Stomach (tissue), 9 donors: Measurements from ENCODE around the gene BCO1. TPM values are rescaled to one million over a fixed set of nuclear protein-coding genes. Genes with fewer than 3 reads are reported as not detected.
A peak's percentile ranks its signal among the peaks of the same experiment; 100 is the strongest.

Source experiments
- DNase-seq, 2 donors: peaks; one replicate each; pipeline versions ENCODE4 v3.0.0 to v3.0.0-alpha.2; 2013 to 2019
- H3K27ac ChIP-seq, 5 donors: fragments of 200-600 bp in 4 of 5; sonication (generic) in 4 of 5; one replicate each; pipeline ENCODE4 v1.5.1; 2013 to 2019; ENCODE audit warnings: mild to moderate bottlenecking in 1 of 5, moderate library complexity in 1 of 5
- H3K27me3 ChIP-seq, 3 donors: fragments of 200-600 bp; sonication (generic); one replicate each; pipeline ENCODE4 v1.5.1; 2017 to 2019; ENCODE audit warnings: mixed run types in 1 of 3
- H3K36me3 ChIP-seq, 4 donors: fragments of 200-600 bp; sonication (generic); 1 replicate in 3 of 4; 2 replicates in 1 of 4; pipeline ENCODE4 v1.5.1; 2016 to 2019
- H3K4me1 ChIP-seq, 4 donors: fragments of 200-600 bp; sonication (generic); one replicate each; pipeline ENCODE4 v1.5.1; 2016 to 2019
- H3K4me3 ChIP-seq, 4 donors: fragments of 200-600 bp; sonication (generic) in 3 of 4; one replicate each; pipeline ENCODE4 v1.5.1; 2016 to 2019; ENCODE audit warnings: mild to moderate bottlenecking in 1 of 4
- H3K9me3 ChIP-seq, 4 donors: fragments of 200-600 bp; sonication (generic); one replicate each; pipeline ENCODE4 v1.5.1; 2016 to 2019
- EP300 ChIP-seq: sonication (generic); formaldehyde crosslinking; IDR thresholded peaks from one replicate; pipeline ENCODE4 v1.6.1; 2017; ENCODE audit warnings: antibody characterized with exemption
- POLR2A ChIP-seq, 4 donors: fragments of 450-650 bp; IDR thresholded peaks; one replicate each; pipeline ENCODE4 v1.6.1; 2016; ENCODE audit warnings: antibody characterized with exemption in 4 of 4, control low read depth in 2 of 4, mild to moderate bottlenecking in 1 of 4, moderate library complexity in 1 of 4
- POLR2AphosphoS5 ChIP-seq, 3 donors: sonication (generic); formaldehyde crosslinking; IDR thresholded peaks; one replicate each; pipeline ENCODE4 v1.6.1; 2016; ENCODE audit warnings: antibody characterized with exemption in 3 of 3
- WGBS, 5 donors: extraction: QIAGEN DNeasy Blood & Tissue Kit in 3 of 5; methylation state at CpG; one replicate each; pipeline versions ENCODE4 v1.1.5 to v1.1.7; 2013 to 2018; 5-methylcytosine and 5-hydroxymethylcytosine counted together
- intact Hi-C: fragments of 100-400 bp; cut with DNase I; formaldehyde crosslinking; loops from one replicate; pipeline ENCODE4 v1.15.1; 2023; ENCODE audit warnings: low total_unique reads
- polyA plus RNA-seq, 3 donors: library from polyadenylated mRNA; stranded (reverse); fragments of 200-250 nt; gene quantifications; one replicate each; pipeline ENCODE4 v1.2.3, GENCODE V29; 2013
- total RNA-seq, 5 donors: library from RNA; depleted of rRNA; stranded (reverse); fragments of >200 nt; gene quantifications; one replicate each; pipeline versions ENCODE4 v1.1.0 to v1.2.3, GENCODE V29; 2014 to 2016
- TF ChIP-seq, protein P1 (sequence below), 7 experiments: fragments of 450-650 bp in 4 of 7; fragments of 200-600 bp in 3 of 7; sonication (generic) in 3 of 7; IDR thresholded peaks; one replicate each; pipeline ENCODE4 v1.5.1; 2016 to 2019; ENCODE audit warnings: antibody characterized with exemption in 7 of 7, control low read depth in 2 of 7, mild to moderate bottlenecking in 1 of 7
- donor health status: healthy with polysubstance abuse.
- donor health status: Bipolar disorder and iron deficiency.
- donor health status: healthy.

The BCO1 gene
- total and polyA plus RNA-seq, 8 donors: 0.38 to 5.8 (median 2.1) TPM; not detected in 3

DNA sequence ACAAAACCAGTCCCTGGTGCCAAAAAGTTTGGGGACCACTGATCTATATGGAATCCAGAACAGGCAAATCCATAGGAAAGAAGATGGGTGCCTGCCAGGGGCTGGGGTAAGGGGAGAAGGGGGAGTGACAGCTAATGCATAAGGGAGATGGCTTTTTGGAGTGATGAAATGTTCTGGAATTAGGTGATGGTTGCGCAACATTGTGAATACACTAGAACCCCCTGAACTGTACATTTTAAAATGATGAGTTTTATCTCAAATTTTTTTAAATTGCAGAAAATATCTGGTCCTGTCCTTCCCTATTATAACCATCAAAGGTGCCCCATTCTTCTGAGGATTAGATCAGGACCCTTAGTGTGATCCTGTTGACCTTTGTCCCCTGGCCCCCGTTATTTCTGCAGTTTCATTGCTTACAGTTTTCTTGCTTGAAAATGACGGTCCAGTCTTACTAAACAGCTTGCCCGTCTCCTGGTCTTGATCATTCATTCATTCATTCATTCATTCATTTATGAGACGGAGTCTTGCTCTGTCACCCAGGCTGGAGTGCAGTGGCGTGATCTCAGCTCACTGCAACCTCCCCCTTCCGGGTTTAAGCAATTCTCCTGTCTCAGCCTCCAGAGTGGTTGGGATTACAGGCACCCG lies 4.6 kb downstream of the BCO1 start:
- 84 to 92% (median 90%) methylated on average over 8 of the region's 8 CpGs for WGBS, 5 donors
- DNase-seq: no peak
- Histone ChIP-seq H3K9me3 (no peaks in the 10 kb centered on the region), H3K36me3 (no peaks in the 10 kb centered on the region), H3K4me3 (no peak overlapping the region), H3K4me1 (peaks cover 5 to 16% (median 10%) of the 10 kb centered on the region in 4 donors), H3K27me3 (no peaks in the 10 kb centered on the region), H3K27ac (no peak overlapping the region)
- no peak for TF ChIP-seq POLR2A (IDR thresholded peaks at IDR 0.05)
- no peak for TF ChIP-seq EP300
- intact Hi-C loops: no loop called here

DNA sequence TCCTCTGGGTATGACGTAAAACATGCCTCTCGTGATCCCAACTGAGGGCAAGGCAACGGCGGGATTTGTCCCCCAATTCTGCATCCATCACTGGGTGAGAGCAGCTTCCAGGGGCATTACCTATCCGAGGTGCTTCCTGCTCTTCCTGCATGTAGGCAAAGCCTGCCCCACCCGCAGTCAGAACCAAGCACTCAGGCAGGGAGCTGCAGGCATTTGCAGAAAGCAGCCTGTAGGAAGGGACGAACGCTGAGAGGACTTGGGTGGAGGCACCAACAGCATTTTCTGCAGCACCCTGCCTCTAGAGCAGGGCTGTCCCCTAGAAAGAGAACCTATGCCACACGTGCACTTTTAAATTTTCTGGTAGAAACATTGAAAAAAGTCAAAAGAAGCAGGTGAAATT lies 5.5 kb downstream of the BCO1 start:
- WGBS, 5 donors: 60 to 71% (median 66%) methylated on average over 9 of the region's 9 CpGs
- Histone ChIP-seq H3K27me3 (no peaks in the 10 kb centered on the region), H3K27ac (no peak overlapping the region), H3K36me3 (no peaks in the 10 kb centered on the region), H3K9me3 (no peaks in the 10 kb centered on the region), H3K4me1 (peaks cover under 1 to 8% (median 6%) of the 10 kb centered on the region in 4 donors), H3K4me3 (no peak overlapping the region)
- intact Hi-C loops: no loop called here
- TF ChIP-seq POLR2AphosphoS5 (IDR thresholded peaks at IDR 0.05) (no peak), EP300 (no peak), POLR2A (IDR thresholded peaks at IDR 0.05) (no peak)
- TF ChIP-seq, protein P1, sequence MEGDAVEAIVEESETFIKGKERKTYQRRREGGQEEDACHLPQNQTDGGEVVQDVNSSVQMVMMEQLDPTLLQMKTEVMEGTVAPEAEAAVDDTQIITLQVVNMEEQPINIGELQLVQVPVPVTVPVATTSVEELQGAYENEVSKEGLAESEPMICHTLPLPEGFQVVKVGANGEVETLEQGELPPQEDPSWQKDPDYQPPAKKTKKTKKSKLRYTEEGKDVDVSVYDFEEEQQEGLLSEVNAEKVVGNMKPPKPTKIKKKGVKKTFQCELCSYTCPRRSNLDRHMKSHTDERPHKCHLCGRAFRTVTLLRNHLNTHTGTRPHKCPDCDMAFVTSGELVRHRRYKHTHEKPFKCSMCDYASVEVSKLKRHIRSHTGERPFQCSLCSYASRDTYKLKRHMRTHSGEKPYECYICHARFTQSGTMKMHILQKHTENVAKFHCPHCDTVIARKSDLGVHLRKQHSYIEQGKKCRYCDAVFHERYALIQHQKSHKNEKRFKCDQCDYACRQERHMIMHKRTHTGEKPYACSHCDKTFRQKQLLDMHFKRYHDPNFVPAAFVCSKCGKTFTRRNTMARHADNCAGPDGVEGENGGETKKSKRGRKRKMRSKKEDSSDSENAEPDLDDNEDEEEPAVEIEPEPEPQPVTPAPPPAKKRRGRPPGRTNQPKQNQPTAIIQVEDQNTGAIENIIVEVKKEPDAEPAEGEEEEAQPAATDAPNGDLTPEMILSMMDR (IDR thresholded peaks at IDR 0.05): no peak
- DNase-seq: no peak

DNA sequence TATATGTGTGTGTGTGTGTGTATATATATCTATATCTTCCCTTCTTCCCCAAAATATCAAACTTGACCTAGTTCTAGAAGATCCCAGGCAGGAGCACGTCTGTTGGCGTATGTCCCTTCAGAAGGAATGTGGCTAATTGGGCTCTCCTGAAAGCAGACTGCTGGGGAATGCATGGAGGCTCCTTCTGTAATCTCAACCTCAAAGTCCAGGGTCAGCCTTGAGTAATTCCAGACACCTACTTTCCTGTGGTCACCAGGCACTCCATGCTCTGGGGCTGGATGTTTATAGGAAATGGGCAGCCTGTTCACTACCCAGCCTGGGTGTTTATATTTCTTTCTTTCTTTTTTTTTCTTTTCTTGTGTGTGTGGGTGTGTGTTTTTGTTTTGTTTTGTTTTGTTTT lies 13.4 kb downstream of the BCO1 start:
- no peaks in the 10 kb centered on the region for H3K9me3 ChIP-seq
- no peak overlapping the region for H3K4me3 ChIP-seq
- no peaks in the 10 kb centered on the region for H3K36me3 ChIP-seq
- peaks cover 0 to 9% (median 0%) of the 10 kb centered on the region in 4 donors for H3K4me1 ChIP-seq
- peak in 1 of 2 donors; percentile 54 for DNase-seq
- no peaks in the 10 kb centered on the region for H3K27me3 ChIP-seq
- H3K27ac ChIP-seq: peak overlapping the region in 2 of 5 donors; percentile 10 to 60
- TF ChIP-seq POLR2A (IDR thresholded peaks at IDR 0.05) (no peak), POLR2AphosphoS5 (IDR thresholded peaks at IDR 0.05) (peak in 2 of 3 donors; percentile 30 to 56)
- WGBS, 5 donors: 49 to 84% (median 71%) methylated on average over 2 of the region's 2 CpGs
- intact Hi-C loops: no loop called here

DNA sequence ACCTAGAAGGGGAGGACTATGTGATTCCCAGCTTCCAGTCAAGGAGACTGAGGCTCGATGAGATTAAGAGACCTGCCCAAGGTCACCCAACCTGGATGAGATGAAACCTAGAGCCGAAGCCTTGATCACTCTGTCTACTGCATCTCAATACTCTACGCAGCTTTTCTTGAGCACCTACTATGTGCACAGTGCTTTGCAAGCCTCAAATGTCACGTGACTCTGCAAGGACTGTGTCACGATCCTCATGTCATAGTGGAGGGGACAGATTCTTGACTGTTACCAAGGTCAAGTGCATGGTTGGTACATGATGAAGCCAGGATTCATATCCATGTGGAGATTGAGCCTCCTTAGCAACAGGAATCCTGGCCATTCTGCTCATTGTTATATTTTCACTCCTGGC lies 14.7 kb downstream of the BCO1 start:
- WGBS, 5 donors: 88 to 94% (median 93%) methylated on average over 5 of the region's 5 CpGs
- H3K4me1 ChIP-seq: peaks cover 0 to 9% (median 0%) of the 10 kb centered on the region in 4 donors
- H3K27ac ChIP-seq: no peak overlapping the region
- no peaks in the 10 kb centered on the region for H3K27me3 ChIP-seq
- TF ChIP-seq POLR2A (IDR thresholded peaks at IDR 0.05) (no peak), POLR2AphosphoS5 (IDR thresholded peaks at IDR 0.05) (no peak), EP300 (no peak)
- TF ChIP-seq, protein P1 (IDR thresholded peaks at IDR 0.05): no peak
- H3K36me3 ChIP-seq: no peaks in the 10 kb centered on the region
- no peak for DNase-seq
- H3K9me3 ChIP-seq: no peaks in the 10 kb centered on the region
- H3K4me3 ChIP-seq: no peak overlapping the region
- intact Hi-C loops: no loop called here

DNA sequence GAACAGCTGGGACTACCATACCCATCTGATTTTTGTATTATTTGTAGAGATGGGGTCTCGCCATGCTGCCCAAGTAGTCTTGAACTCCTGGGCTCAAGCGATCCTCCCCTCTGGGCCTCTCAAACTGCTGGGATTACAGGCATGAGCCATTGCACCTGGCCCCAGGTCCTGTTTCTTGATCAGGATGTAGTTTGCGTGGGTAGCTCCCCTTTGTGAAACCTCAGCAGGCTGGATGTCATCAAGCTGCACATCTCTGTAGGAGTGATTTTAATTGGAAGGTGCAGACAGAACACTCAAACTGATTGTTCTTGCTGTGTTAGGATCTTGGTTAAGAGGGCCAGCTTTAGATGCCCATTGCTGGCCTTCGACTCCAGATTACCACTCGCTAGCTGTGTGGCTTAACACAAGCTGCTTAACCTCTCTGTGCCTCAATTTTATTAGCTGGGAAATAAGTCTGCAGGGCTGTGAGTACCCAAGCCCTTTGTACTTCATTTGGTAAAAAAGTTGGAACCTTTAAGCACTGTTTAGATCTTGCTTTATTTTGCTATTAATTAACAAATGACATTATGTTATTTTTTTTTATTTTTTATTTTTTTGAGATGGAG lies 16.5 kb downstream of the BCO1 start:
- Histone ChIP-seq H3K27ac (no peak overlapping the region), H3K27me3 (no peaks in the 10 kb centered on the region), H3K9me3 (no peaks in the 10 kb centered on the region), H3K4me1 (peaks cover 0 to 9% (median 0%) of the 10 kb centered on the region in 4 donors), H3K4me3 (no peak overlapping the region), H3K36me3 (no peaks in the 10 kb centered on the region)
- WGBS, 5 donors: 87 to 96% (median 93%) methylated on average over 5 of the region's 5 CpGs
- TF ChIP-seq POLR2A (IDR thresholded peaks at IDR 0.05) (no peak), POLR2AphosphoS5 (IDR thresholded peaks at IDR 0.05) (no peak), EP300 (no peak)
- TF ChIP-seq, protein P1 (IDR thresholded peaks at IDR 0.05): no peak
- no peak for DNase-seq
- intact Hi-C loops: no loop called here
